ENCODE results near the gene PRKAR1A.

GRCh38 chr17:68576811-68577496 is 64.7 kb downstream of the PRKAR1A start:
- TF ChIP-seq CTCF (IDR thresholded peaks at IDR 0.05; ENCODE audit: low read length): no peak
- no peak for TF ChIP-seq EZH2 (optimal IDR thresholded peaks at IDR 0.05; ENCODE audit: low read depth, low read length)

All from MM.1S (cell line).